IMR-90 (cell line): ENCODE results near the gene RAB1A. TPM values are rescaled to one million over a fixed set of nuclear protein-coding genes. Genes with fewer than 3 reads are reported as not detected.

Source experiments
- ATAC-seq: fragments of 200-7000 bp; cut with Tn5 transposase; 2 replicates; pipeline ENCODE4 v1.9.1; 2020; ENCODE audit warnings: low read depth, mild to moderate bottlenecking, moderate library complexity
- BruUV-seq: library from RNA; stranded (reverse); fragments of 400-500 nt; replicated peaks from 2 replicates; lab custom pipeline; 2021; lab: Mats Ljungman, UMichigan
- CTCF ChIA-PET: fragments of 300-600 bp; formaldehyde crosslinking; extraction: SDS; loops from one replicate; lab custom pipeline; 2021; ENCODE audit warnings: antibody characterized with exemption; lab: Yijun Ruan, JAX
- POLR2A ChIA-PET: fragments of 300-600 bp; sonication (Branson Sonifier 250); formaldehyde crosslinking; loops from one replicate; lab custom pipeline; 2022; ENCODE audit warnings: antibody characterized with exemption; ENCODE audit not compliant: unreplicated experiment; lab: Charles Lee
- DNase-seq: peaks from one replicate; pipeline ENCODE4 v3.0.0; 2013
- H2AFZ ChIP-seq: replicated peaks from 2 replicates; pipeline ENCODE3; 2013; ENCODE audit warnings: low read length, mild to moderate bottlenecking; ENCODE audit not compliant: poor library complexity
- H2AK5ac ChIP-seq: 2 replicates; pipeline ENCODE4 v1.6.1; 2013; ENCODE audit warnings: low read depth, low read length, inconsistent platforms
- H2AK9ac ChIP-seq: replicated peaks from 2 replicates; pipeline ENCODE3; 2013; ENCODE audit warnings: mild to moderate bottlenecking, low read depth, low read length, moderate library complexity; ENCODE audit not compliant: poor library complexity
- H2BK120ac ChIP-seq: 2 replicates; pipeline ENCODE4 v1.6.1; 2013; ENCODE audit warnings: low read depth, low read length, inconsistent platforms
- H2BK15ac ChIP-seq: 3 replicates; pipeline ENCODE4 v1.6.1; 2013; ENCODE audit warnings: low read depth, low read length, inconsistent platforms
- H2BK20ac ChIP-seq: 2 replicates; pipeline ENCODE4 v1.6.1; 2013; ENCODE audit warnings: low read depth, mild to moderate bottlenecking, inconsistent platforms, low read length, moderate library complexity
- H2BK5ac ChIP-seq: 2 replicates; pipeline ENCODE4 v1.6.1; 2013; ENCODE audit warnings: mild to moderate bottlenecking, low read depth, low read length, inconsistent platforms; ENCODE audit not compliant: poor library complexity, severe bottlenecking
- H3K14ac ChIP-seq: replicated peaks from 2 replicates; pipeline ENCODE4 v1.6.1; 2013; ENCODE audit warnings: low read depth, low read length, inconsistent platforms
- H3K18ac ChIP-seq: 2 replicates; pipeline ENCODE4 v1.6.1; 2013; ENCODE audit warnings: low read depth, low read length, control low read depth
- H3K23ac ChIP-seq: 2 replicates; pipeline ENCODE4 v1.6.1; 2013; ENCODE audit warnings: low read depth, low read length, inconsistent platforms
- H3K27ac ChIP-seq: 2 replicates; pipeline ENCODE4 v1.5.1; 2013; ENCODE audit warnings: mild to moderate bottlenecking, control low read depth, low read length; ENCODE audit not compliant: insufficient read depth
- H3K27me3 ChIP-seq: 2 replicates; pipeline ENCODE4 v1.6.1; 2013; ENCODE audit warnings: low read length; ENCODE audit not compliant: control insufficient read depth, insufficient read depth
- H3K36me3 ChIP-seq: 2 replicates; pipeline ENCODE4 v1.6.1; 2013; ENCODE audit warnings: low read length, mixed read lengths; ENCODE audit not compliant: control insufficient read depth, insufficient read depth
- H3K4ac ChIP-seq: 2 replicates; pipeline ENCODE4 v1.6.1; 2013; ENCODE audit warnings: low read depth, low read length, inconsistent platforms
- H3K4me1 ChIP-seq: 2 replicates; pipeline ENCODE4 v1.6.1; 2013; ENCODE audit warnings: low read length, mixed read lengths; ENCODE audit not compliant: control insufficient read depth, insufficient read depth
- H3K4me2 ChIP-seq: 2 replicates; pipeline ENCODE4 v1.6.1; 2013; ENCODE audit warnings: low read depth, mild to moderate bottlenecking, control low read depth, low read length, moderate library complexity
- H3K4me3 ChIP-seq: 2 replicates; pipeline ENCODE4 v1.5.1; 2013; ENCODE audit warnings: low read depth, mild to moderate bottlenecking, control low read depth, low read length, moderate library complexity; ENCODE audit not compliant: insufficient read depth
- H3K56ac ChIP-seq: 2 replicates; pipeline ENCODE4 v1.6.1; 2013; ENCODE audit warnings: low read length, inconsistent platforms; ENCODE audit not compliant: insufficient read depth; ENCODE audit errors: extremely low read depth
- H3K79me1 ChIP-seq, 2 experiments: 2 replicates each; pipeline ENCODE4 v1.6.1; 2013; ENCODE audit warnings: low read length in 2 of 2, inconsistent platforms in 1 of 2, low read depth in 1 of 2
- H3K9ac ChIP-seq: 2 replicates; pipeline ENCODE4 v1.6.1; 2013; ENCODE audit warnings: low read depth, low read length, control low read depth
- H3K9me1 ChIP-seq: 2 replicates; pipeline ENCODE4 v1.6.1; 2013; ENCODE audit warnings: low read length, inconsistent platforms; ENCODE audit not compliant: insufficient read depth
- H3K9me3 ChIP-seq: 2 replicates; pipeline ENCODE4 v1.6.1; 2013; ENCODE audit warnings: low read length; ENCODE audit not compliant: control insufficient read depth, insufficient read depth
- H4K20me1 ChIP-seq: 2 replicates; pipeline ENCODE4 v1.6.1; 2013; ENCODE audit warnings: low read length, inconsistent platforms; ENCODE audit not compliant: insufficient read depth
- H4K5ac ChIP-seq: 2 replicates; pipeline ENCODE4 v1.6.1; 2013; ENCODE audit warnings: mild to moderate bottlenecking, low read depth, low read length, control low read depth
- H4K8ac ChIP-seq, 2 experiments: 2 replicates each; pipeline ENCODE4 v1.6.1; 2013; ENCODE audit warnings: low read depth in 2 of 2, low read length in 2 of 2, control low read depth in 1 of 2, inconsistent platforms in 1 of 2
- H4K91ac ChIP-seq: 2 replicates; pipeline ENCODE4 v1.6.1; 2013; ENCODE audit warnings: low read depth, low read length, inconsistent platforms; ENCODE audit not compliant: insufficient read depth
- BHLHE40 ChIP-seq: fragments of 150-350 bp; IDR thresholded peaks from 2 replicates; pipeline ENCODE4 v1.6.1; 2016; ENCODE audit warnings: mild to moderate bottlenecking, low read depth, low read length
- CHD1 ChIP-seq: IDR thresholded peaks from 2 replicates; pipeline ENCODE4 v1.6.1; 2012; ENCODE audit warnings: low read depth, low read length, improper control_type of control experiment
- FOS ChIP-seq: fragments of 150-350 bp; IDR thresholded peaks from 2 replicates; pipeline ENCODE4 v1.6.1; 2016; ENCODE audit warnings: low read depth, low read length
- MAFK ChIP-seq: IDR thresholded peaks from 2 replicates; pipeline ENCODE4 v1.6.1; 2012; ENCODE audit warnings: low read depth, low read length, improper control_type of control experiment
- NFE2L2 ChIP-seq: fragments of 150-350 bp; IDR thresholded peaks from 2 replicates; pipeline ENCODE4 v1.6.1; 2016; ENCODE audit warnings: low read depth, mild to moderate bottlenecking, low read length
- SMC3 ChIP-seq: fragments of 150-350 bp; IDR thresholded peaks from 2 replicates; pipeline ENCODE4 v1.6.1; 2016; ENCODE audit warnings: low read depth, mild to moderate bottlenecking, antibody characterized with exemption, low read length, moderate library complexity
- USF2 ChIP-seq: fragments of 150-350 bp; IDR thresholded peaks from 2 replicates; pipeline ENCODE4 v1.6.1; 2017; ENCODE audit warnings: mild to moderate bottlenecking, antibody characterized with exemption, low read length, low read depth
- WGBS, 2 experiments: methylation state at CpG; one replicate each; pipeline versions ENCODE4 v1.1.5 to v1.1.7; 2013; ENCODE audit warnings: missing lambda C conversion rate in 2 of 2; ENCODE audit not compliant: insufficient read length in 1 of 2; ENCODE audit errors: extremely low coverage in 2 of 2; 5-methylcytosine and 5-hydroxymethylcytosine counted together
- dilution Hi-C: fragments of 300-500 bp; cut with HindIII; formaldehyde crosslinking; loops from one replicate; pipeline ENCODE4 v1.14.3; 2018; ENCODE audit warnings: low sequenced_read_pairs; ENCODE audit not compliant: unreplicated experiment
- in situ Hi-C: fragments of 300-500 bp; cut with MboI; formaldehyde crosslinking; loops from 3 replicates; pipeline ENCODE4 v1.14.3; 2019; ENCODE audit warnings: low sequenced_read_pairs, inconsistent platforms, mixed read lengths
- intact Hi-C: fragments of 100-400 bp; cut with micrococcal nuclease; formaldehyde crosslinking; loops from 2 replicates; pipeline ENCODE4 v1.10.0; 2022
- polyA plus RNA-seq, 3 experiments: library from polyadenylated mRNA; depleted of rRNA; stranded (reverse); fragments of >200 nt; gene quantifications; 2 replicates each; pipeline ENCODE4 v1.2.3, GENCODE V29; 2012; ENCODE audit warnings: low replicate concordance in 1 of 3
- total RNA-seq: library from RNA; depleted of rRNA; stranded (reverse); fragments of >200 nt; gene quantifications from 2 replicates; pipeline ENCODE4 v1.2.3, GENCODE V29; 2012

RAB1A gene
- total and polyA plus RNA-seq, 2 of the 4 experiments (the other 2 are of a cell fraction) = 114 to 169 TPM

GRCh38 chr2:65159906-65160305, 30.0 kb upstream of the RAB1A start:
- Histone ChIP-seq H3K14ac (no peak overlapping the region), H3K4me3 (no peak overlapping the region), H3K36me3 (no peaks in the 10 kb centered on the region), H3K79me1 (no peaks in the 10 kb centered on the region), H3K23ac (no peak overlapping the region), H2BK15ac (no peak overlapping the region), H2AK9ac (no peak overlapping the region), H4K20me1 (no peaks in the 10 kb centered on the region), H3K56ac (no peak overlapping the region), H3K9me1 (no peaks in the 10 kb centered on the region), H2BK120ac (no peak overlapping the region), H2BK20ac (no peak overlapping the region), H4K91ac (no peak overlapping the region), H2AK5ac (no peak overlapping the region), H3K27me3 (peaks cover 3% of the 10 kb centered on the region), H3K9ac (no peak overlapping the region), H2BK5ac (no peak overlapping the region), H3K18ac (no peak overlapping the region), H3K4me1 (no peaks in the 10 kb centered on the region), H3K4ac (no peak overlapping the region), H4K5ac (no peak overlapping the region), H2AFZ (no peak overlapping the region), H3K4me2 (no peak overlapping the region), H3K9me3 (no peaks in the 10 kb centered on the region), H3K27ac (no peak overlapping the region), H4K8ac (no peak overlapping the region)
- POLR2A ChIA-PET = no interaction called here
- DNase-seq (no peak), ATAC-seq (no peak)
- CTCF ChIA-PET = interaction anchor here (0.7 kb wide), 1 partner anchor 9 kb away, joined by 4 read pairs; no protein-coding TSS in a partner anchor
- in situ Hi-C loops = loop anchor here (25.0 kb wide), 1 partner anchor 248 kb away; no protein-coding TSS in a partner anchor
- WGBS, 2 experiments = 59% methylated on average over 1 of the region's 2 CpGs; no CpG with 5 or more reads in 1 of the 2 experiments
- intact Hi-C loops = no loop called here
- no TSS peak for BruUV-seq
- TF ChIP-seq FOS = no peak
- TF ChIP-seq USF2 = no peak
- no peak for TF ChIP-seq NFE2L2
- TF ChIP-seq SMC3 = no peak
- TF ChIP-seq CHD1 = no peak
- no peak for TF ChIP-seq MAFK
- TF ChIP-seq BHLHE40 = no peak
- dilution Hi-C loops = no loop called here
